ENCODE measurements around the gene ELAVL4.
A peak's percentile ranks its signal among the peaks of the same experiment; 100 is the strongest.

ELAVL4 gene

GRCh38 chr1:50180367-50180766 lies 71.6 kb downstream of the ELAVL4 start:
- no peak for DNase-seq (ENCODE audit: low spot score)

GRCh38 chr1:50181027-50181663 lies 72.4 kb downstream of the ELAVL4 start:
- no peak for DNase-seq (ENCODE audit: low spot score)

- DNase-seq (ENCODE audit: low spot score): no peak
These were observed 74.8 kb downstream of the ELAVL4 start for GRCh38 chr1:50183378-50184133.

GRCh38 chr1:50189369-50189768 lies 80.6 kb downstream of the ELAVL4 start:
- no peak for DNase-seq (ENCODE audit: low spot score)

- no peak for DNase-seq (ENCODE audit: low spot score)
These were observed 84.3 kb downstream of the ELAVL4 start for GRCh38 chr1:50193002-50193401.

- no peak for DNase-seq (ENCODE audit: low spot score)
These were observed 86.5 kb downstream of the ELAVL4 start for GRCh38 chr1:50195205-50195604.

DNA sequence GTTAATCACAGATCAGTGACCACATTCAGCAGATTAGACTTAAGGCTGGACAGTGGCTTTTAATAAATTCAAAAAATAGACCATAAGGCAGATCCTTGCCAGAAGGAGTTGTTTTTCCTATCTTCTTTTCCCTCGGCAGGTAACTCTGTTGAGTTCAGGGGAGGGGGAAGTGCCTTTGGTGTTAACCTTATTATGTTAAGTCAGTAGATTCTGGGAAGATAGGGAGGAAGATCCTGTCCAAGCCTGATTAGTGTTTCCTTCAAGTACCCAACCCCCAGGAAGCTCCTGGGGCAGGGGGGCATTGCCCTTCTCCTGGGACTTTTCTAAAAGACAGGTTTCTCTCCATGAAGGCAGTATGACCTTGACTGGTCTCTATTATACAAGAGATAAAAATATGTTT lies 87.4 kb downstream of the ELAVL4 start:
- no peak for DNase-seq (ENCODE audit: low spot score)

- DNase-seq (ENCODE audit: low spot score): no peak
These were observed 88.5 kb downstream of the ELAVL4 start for GRCh38 chr1:50197216-50197615.

DNA sequence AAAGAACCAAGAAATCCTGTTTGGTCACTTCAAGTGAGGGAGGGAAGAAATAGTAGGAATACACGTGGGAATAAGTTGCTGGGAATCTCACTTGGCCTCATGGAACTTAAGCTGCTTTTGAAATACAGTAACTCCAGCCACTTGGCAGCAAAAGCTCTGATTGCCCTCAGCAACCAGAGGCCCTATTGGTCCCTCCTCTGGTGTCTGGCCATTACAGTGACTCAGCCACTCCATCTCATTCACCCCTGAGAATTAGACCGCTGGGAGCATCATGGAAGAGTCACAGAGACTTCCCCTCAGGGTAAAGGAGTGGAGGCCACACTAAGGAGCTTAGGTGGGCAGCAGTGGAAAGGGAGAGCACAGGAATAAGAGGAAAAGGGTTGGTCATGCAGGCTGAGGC lies 99.6 kb downstream of the ELAVL4 start:
- no peak for DNase-seq (ENCODE audit: low spot score)

- no peak for DNase-seq (ENCODE audit: low spot score)
These were observed 100.0 kb downstream of the ELAVL4 start for GRCh38 chr1:50208756-50209155.

- no peak for DNase-seq (ENCODE audit: low spot score)
These were observed 101.0 kb downstream of the ELAVL4 start for GRCh38 chr1:50209749-50210148.

GRCh38 chr1:50213505-50213904 lies 104.8 kb downstream of the ELAVL4 start:
- DNase-seq (ENCODE audit: low spot score): no peak

- DNase-seq (ENCODE audit: low spot score): no peak
These were observed 106.0 kb downstream of the ELAVL4 start for GRCh38 chr1:50214717-50215116.

DNA sequence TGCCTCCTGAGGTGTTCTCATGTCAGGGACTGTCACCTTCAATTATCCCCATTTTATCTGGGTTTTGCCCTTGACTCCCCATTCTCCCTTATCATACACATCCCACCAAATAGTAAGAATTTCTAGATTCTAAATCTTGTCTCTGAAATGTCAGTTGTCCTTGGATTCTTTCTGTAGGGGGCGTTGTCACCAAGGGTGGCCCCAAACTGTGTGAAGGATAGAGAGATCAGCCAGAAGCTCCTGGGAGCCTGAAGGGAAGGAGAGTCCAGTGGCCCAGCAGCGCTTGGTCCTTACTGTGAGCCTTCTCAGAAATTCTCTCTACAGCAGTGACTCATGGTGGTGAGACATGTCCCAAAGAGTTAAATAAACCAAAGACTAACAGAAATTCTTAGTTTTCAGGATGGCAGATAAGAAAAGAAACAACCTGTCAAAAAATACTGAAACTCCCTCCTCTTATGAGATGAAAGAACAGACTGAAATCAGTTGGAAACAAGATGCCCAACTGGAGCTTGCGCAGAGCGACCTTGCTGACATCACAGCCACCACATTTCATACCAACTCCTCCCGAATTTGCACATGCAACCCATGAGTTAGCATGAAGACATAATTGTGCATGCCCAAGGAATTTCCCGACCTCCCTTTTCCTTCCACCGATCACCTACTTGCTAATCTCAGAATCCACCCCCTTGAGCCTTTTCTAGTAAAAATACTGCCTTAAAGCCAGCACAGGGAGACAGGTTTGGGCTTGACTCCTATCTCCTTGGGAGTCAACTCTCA lies 109.8 kb downstream of the ELAVL4 start:
- no peak for DNase-seq (ENCODE audit: low spot score)

- DNase-seq (ENCODE audit: low spot score): no peak
These were observed 120.2 kb downstream of the ELAVL4 start for GRCh38 chr1:50228871-50229384.

GRCh38 chr1:50231209-50231608 lies 122.5 kb downstream of the ELAVL4 start:
- no peak for DNase-seq (ENCODE audit: low spot score)

- no peak for DNase-seq (ENCODE audit: low spot score)
These were observed 123.6 kb downstream of the ELAVL4 start for GRCh38 chr1:50232336-50232735.

GRCh38 chr1:50236656-50237055 lies 127.9 kb downstream of the ELAVL4 start:
- no peak for DNase-seq (ENCODE audit: low spot score)

GRCh38 chr1:50237056-50237455 lies 128.3 kb downstream of the ELAVL4 start:
- no peak for DNase-seq (ENCODE audit: low spot score)

- no peak for DNase-seq (ENCODE audit: low spot score)
These were observed 135.2 kb downstream of the ELAVL4 start for GRCh38 chr1:50243939-50244338.

GRCh38 chr1:50246869-50247268 lies 138.1 kb downstream of the ELAVL4 start:
- no peak for DNase-seq (ENCODE audit: low spot score)

DNA sequence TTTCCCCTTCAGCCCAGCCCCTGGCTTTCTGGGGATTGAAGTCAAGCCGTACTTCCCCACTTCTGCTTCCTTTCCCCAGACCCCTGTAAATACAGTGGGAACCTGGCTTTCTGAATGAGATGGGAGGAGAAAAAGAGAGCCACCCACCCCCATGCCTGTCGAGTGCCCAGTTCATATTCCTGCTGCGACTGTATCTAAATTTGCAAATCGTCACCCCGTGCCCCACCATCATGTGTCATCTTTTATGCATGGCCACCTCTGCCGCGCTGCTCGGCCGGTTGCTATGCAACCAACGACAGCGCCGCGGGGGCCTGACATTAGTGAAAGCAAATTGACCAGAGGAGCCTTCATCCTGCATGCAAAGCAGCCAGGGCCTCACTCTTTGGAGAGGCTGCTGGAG lies 143.0 kb downstream of the ELAVL4 start:
- peak; percentile 77 for DNase-seq (ENCODE audit: low spot score)

GRCh38 chr1:50252196-50252595 lies 143.5 kb downstream of the ELAVL4 start:
- no peak for DNase-seq (ENCODE audit: low spot score)
